Activated CD4-positive, alpha-beta T cell treated with anti-CD3 and anti-CD28 coated beads, Interleukin-2, amount 50 U/mL, for 4 hours (primary cell): ENCODE data around the gene LMCD1.

ENCODE experiments used
- DNase-seq, 2 experiments: peaks; one replicate each; pipeline ENCODE4 v3.0.0-alpha.2; 2020

The LMCD1 gene

DNA sequence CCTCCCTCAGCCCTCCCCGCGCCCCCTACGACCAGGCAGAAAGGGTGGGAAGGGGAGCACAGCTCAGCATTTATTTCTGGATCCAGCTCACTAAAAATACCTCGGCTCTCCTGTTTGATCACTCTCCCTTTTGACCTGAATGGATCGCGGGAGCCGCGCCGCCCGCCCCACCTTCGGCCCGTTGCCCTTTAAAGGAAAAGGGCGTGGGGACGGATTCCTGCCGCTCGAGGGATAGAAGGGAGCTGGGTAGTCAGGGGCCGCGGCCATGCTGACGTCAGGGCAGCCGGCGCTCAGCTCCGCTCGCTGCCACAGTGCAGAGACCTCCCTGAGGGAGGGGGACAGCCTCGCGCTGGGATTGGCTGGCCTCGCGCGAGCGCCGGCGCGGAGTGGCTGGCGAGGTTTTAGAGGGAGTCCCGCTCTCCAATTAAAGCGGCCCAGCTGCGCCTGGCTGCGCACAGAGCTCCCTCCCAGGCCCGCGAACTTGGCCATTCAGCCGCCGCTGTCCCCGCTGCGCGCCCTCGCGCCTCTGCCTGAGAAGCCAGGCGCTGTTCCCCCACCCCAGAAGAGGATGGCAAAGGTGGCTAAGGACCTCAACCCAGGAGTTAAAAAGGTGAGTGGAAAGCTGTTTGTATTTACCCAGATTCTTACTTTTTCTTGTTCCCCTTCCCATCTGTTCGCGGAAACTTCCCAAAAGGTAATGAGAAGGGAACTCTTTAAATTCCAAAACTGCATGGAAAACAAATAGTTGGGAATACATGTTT lies at the start of gene LMCD1:
TSS of gene LMCD1 (plus strand) at position 453 of the 761 bp plus-strand sequence. CDS start at position 569, 116 bp downstream.
- DNase-seq: peak; percentile 63 to 67

- DNase-seq: no peak
These were observed 49.5 kb upstream of the LMCD1 start for GRCh38 chr3:8452112-8452511.

DNA sequence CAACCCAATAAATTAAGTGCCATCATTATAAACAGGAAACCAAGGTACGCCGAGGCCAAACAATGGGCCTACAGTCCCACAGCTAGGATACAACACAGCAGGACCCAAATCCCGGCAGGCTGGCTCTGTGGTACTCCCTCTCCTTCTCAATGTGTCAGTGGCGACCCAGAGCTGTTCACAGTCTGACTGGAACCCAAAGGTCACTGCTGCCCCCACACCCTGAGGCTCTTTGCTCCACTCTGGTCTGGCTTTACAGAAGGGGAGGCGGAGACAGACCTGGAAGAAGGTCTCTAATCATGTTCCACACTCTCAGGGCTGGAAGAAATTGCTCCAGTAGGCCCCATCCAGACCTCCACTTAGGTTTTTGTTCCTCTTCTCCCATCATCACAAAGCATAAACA lies 48.5 kb upstream of the LMCD1 start:
- DNase-seq: no peak

- DNase-seq: no peak
These were observed 45.9 kb upstream of the LMCD1 start for GRCh38 chr3:8455526-8456411.

- DNase-seq: no peak
These were observed 45.2 kb upstream of the LMCD1 start for GRCh38 chr3:8456412-8456811.

DNA sequence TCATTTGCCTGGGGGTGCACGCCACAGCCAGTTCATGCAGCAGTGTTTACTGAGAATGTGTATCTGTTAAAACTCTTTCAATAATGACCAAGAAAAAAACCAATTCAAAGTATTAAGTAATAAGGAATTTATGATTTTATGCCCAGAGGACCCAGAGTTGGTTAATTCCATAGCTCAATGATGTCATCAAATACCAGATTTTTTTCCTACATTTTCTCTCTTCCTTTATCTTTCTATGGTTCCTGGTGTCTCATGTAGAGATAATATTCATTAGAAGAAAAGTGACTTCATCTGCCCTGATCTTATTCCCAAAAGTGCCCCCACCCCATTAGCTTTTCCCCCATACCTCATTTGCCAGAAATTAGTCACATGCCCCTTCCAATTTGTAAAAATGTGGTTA lies 44.6 kb upstream of the LMCD1 start:
- no peak for DNase-seq

- DNase-seq: no peak
These were observed 43.4 kb upstream of the LMCD1 start for GRCh38 chr3:8458238-8458661.

DNA sequence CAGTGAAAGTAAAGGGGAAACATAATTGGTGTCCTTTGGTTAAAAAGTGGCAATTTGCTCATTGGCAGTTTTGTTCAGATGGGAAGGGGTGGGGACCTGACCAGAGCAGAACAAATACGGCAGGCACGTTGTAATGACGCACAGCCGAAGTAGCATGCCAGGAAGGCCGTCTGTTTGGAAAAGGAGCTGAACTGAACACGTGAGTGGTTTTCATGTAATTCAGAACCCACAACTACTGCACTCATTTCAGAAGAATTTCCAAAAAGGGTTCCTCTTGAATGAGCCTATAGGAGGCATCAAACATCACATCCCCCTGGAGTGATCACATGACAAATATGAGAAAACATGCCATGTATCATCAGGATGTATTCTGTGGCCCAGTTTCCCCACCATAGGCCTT lies 42.9 kb upstream of the LMCD1 start:
- DNase-seq: no peak

DNA sequence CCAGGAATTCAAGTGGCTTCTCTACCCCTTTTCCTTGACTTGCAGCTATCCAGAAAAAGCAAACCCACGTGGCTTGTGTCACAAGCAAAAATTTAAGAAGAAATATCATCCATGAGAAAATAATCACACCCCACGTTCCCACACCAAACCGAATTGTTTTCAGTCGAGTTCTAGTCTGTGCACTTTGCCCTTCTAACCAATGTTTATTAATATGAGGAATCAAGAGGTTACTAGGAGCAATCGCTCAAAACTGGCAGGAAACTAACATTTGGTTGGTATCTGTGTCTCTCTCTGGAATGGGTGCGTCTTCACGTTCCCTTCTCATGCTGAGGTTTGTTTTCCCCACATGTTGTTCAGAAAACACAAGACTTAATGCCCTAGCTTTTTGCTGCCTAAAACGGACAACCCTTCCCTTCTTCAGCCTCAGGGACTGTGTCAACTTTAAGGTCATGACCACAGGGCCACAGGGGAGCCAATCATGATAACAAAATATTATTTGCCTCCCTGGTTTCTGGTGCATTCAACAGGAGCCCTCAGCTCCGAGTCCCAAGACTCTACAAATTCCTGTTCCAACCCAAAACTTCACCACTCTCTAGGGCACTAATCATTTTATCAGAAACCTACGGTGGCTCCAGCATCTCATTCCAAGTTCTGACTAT lies 41.4 kb upstream of the LMCD1 start:
- DNase-seq: no peak

GRCh38 chr3:8460815-8461456 lies 40.7 kb upstream of the LMCD1 start:
- DNase-seq: no peak

DNA sequence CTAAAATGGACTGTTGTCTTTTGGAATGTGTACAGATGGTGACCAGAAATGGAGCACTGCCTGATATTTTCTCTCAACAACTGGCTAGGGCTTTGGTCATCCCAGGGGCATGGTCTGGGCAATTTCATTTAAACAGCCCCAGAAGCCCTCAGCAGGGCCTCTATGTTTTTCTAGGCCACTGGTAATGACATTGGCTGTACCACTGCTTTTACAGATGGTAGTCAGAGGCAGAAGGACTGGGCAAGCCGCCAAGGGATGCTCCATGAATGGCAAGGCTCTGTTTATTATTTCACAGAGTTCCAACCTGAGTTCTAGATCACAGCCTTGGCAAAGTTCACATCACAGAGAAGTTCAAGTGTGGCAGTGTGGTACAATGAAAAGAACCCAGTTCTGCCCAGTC lies 37.0 kb upstream of the LMCD1 start:
- no peak for DNase-seq

- no peak for DNase-seq
These were observed 35.1 kb upstream of the LMCD1 start for GRCh38 chr3:8466526-8466925.

GRCh38 chr3:8470801-8471200 lies 30.8 kb upstream of the LMCD1 start:
- no peak for DNase-seq

GRCh38 chr3:8472549-8472948 lies 29.1 kb upstream of the LMCD1 start:
- DNase-seq: no peak

- DNase-seq: no peak
These were observed 28.6 kb upstream of the LMCD1 start for GRCh38 chr3:8473029-8473428.

- DNase-seq: no peak
These were observed 27.6 kb upstream of the LMCD1 start for GRCh38 chr3:8473990-8474389.

DNA sequence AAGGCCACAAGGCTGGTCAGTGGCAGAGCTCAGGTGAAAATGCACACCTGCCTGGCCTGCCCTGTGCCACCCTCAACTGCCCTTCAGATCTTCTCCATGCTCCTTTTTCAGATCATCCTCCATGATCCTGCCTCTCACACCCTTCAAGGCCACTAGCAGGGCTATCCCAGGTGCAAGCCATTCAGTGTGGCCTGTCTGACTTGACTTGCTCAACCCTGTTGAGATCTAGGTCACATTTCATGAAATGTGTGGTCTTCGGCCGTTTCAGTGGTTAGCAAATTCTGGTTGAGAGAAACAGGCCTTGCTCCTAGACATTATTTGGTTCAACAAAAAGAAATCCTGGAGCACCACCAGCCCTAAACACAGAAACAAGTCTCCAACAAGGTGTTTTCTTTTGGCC lies 26.6 kb upstream of the LMCD1 start:
- DNase-seq: no peak

GRCh38 chr3:8480699-8481098 lies 20.9 kb upstream of the LMCD1 start:
- DNase-seq: no peak

- no peak for DNase-seq
These were observed 20.2 kb upstream of the LMCD1 start for GRCh38 chr3:8481380-8481779.

DNA sequence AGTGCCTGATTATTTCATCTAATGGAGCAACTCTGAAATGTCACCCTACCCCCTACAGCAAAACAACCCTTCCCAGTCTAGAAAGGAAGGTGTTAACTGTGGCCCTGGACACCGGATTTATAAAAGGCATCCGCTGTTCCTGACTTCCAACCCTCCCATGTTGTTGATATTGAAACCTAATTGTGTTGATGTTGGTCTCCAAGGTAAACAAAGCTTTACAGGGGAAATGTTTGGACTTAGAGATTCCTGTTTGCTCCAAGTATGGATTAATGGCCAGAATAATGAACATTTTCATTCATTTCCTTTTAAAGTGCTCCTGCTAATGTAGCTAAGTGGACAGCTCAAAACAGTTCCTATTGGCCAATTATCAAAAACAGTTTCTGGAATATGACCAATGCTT lies 19.4 kb upstream of the LMCD1 start:
- no peak for DNase-seq

DNA sequence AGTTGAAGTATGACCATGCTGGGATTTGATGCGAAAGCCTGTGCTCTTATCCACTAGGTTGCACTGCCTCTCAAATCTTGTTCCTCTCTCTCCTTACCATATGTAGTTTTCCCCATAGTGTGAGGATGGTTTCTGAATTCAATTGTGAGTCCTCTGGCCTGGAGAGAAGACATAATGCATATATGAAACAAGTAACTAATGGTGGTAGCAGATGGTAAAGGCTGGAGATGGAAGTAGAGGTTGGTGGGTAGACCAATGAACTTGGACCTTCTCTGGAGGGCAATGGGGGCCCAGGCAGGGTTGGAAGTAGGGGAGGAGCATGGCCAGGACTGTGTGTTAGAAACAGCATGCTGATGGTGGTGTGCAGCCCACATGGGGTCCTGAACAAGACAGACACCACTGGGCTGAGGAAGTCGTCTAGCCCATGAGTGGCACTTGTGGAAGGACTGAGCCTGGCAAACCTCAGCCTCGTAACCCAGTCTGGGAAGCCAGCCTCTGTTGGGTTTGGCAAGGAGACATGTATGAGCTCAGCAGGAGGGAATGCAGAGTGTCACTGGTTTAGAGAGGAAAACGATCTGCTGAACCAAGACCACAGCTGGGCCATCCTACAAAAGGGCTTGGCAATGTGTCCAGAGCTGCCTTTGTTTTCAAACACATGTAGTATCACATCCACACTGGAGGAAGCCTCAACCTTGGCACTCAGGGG lies 18.5 kb upstream of the LMCD1 start:
- DNase-seq: no peak

DNA sequence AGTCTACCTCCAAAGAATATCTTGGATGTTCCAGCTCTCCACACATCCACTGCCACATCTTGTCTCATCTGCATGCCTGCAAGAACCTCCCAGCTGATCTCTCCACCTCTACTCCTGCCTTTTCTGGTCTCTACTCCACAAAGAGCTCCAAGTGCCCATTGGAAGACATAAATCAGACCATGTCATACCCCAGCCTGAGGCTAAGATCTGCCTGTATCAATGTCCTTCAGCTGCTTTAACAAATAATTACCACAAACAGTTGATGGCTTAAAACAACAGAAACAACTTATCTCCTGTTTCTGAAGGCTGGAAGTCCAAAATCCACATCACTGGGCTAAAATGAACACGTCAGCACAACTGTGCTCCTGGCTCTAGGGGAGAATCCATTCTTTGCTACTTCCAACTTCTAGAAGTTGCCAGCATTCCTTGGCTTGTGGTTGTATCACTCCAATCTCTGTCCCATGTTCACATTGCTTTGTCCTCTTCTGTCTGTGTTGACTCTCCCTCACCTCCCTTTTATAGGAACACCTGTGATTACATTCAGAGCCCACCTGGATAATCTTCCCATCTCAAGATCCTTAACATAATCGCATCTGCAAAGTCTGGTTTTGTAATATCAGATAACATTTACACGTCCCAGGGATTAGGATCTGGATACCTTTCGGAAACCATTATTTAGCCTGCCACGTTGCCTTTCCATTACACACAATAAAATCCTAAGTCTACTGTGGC lies 17.0 kb upstream of the LMCD1 start:
- no peak for DNase-seq
